ENCODE results near the gene GRIN2D. TPM values are rescaled to one million over a fixed set of nuclear protein-coding genes. Genes with fewer than 3 reads are reported as not detected.

The GRIN2D gene
- total RNA-seq, 1 experiment from 2014 or later, result 23.0 TPM

DNA sequence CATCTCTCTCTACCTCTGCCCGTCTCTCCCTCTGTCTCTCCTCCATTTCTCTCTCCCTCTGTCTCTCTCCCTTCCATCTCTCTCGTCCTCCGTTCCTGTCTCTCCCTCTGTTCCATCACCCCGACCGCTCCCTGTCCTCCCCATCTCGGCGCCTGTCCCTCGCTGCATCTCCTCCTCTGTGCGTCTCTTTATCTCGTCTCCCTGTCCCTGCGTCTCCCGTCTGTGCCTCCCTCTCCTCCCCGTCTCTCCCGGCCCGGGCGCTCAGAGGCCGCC lies 4.6 kb downstream of the GRIN2D start (continued):
- TF ChIP-seq ZNF512 (CRISPR knock-in tag; IDR thresholded peaks at IDR 0.05; ENCODE audit: borderline replicate concordance), result no peak
- TF ChIP-seq, protein P1, sequence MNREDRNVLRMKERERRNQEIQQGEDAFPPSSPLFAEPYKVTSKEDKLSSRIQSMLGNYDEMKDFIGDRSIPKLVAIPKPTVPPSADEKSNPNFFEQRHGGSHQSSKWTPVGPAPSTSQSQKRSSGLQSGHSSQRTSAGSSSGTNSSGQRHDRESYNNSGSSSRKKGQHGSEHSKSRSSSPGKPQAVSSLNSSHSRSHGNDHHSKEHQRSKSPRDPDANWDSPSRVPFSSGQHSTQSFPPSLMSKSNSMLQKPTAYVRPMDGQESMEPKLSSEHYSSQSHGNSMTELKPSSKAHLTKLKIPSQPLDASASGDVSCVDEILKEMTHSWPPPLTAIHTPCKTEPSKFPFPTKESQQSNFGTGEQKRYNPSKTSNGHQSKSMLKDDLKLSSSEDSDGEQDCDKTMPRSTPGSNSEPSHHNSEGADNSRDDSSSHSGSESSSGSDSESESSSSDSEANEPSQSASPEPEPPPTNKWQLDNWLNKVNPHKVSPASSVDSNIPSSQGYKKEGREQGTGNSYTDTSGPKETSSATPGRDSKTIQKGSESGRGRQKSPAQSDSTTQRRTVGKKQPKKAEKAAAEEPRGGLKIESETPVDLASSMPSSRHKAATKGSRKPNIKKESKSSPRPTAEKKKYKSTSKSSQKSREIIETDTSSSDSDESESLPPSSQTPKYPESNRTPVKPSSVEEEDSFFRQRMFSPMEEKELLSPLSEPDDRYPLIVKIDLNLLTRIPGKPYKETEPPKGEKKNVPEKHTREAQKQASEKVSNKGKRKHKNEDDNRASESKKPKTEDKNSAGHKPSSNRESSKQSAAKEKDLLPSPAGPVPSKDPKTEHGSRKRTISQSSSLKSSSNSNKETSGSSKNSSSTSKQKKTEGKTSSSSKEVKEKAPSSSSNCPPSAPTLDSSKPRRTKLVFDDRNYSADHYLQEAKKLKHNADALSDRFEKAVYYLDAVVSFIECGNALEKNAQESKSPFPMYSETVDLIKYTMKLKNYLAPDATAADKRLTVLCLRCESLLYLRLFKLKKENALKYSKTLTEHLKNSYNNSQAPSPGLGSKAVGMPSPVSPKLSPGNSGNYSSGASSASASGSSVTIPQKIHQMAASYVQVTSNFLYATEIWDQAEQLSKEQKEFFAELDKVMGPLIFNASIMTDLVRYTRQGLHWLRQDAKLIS (CRISPR knock-in tag; IDR thresholded peaks at IDR 0.05; ENCODE audit: borderline replicate concordance), result no peak
- no peak for TF ChIP-seq ZBTB43 (CRISPR knock-in tag; IDR thresholded peaks at IDR 0.05)
- no peak for TF ChIP-seq USF2 (CRISPR knock-in tag; IDR thresholded peaks at IDR 0.05)
- no peak for TF ChIP-seq NR2C2 (CRISPR knock-in tag; IDR thresholded peaks at IDR 0.05)
- TF ChIP-seq, protein P2, sequence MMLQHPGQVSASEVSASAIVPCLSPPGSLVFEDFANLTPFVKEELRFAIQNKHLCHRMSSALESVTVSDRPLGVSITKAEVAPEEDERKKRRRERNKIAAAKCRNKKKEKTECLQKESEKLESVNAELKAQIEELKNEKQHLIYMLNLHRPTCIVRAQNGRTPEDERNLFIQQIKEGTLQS (CRISPR knock-in tag; conservative IDR thresholded peaks at IDR 0.05), result no peak

- Mint-ChIP-seq H3K36me3 (no peaks in the 10 kb centered on the region), H3K27ac (peak overlapping the region; percentile 100), H3K9me3 (no peaks in the 10 kb centered on the region), H3K27me3 (ENCODE audit: low read depth) (peaks cover 44% of the 10 kb centered on the region), H3K4me1 (peaks cover 72% of the 10 kb centered on the region), H3K4me3 (peak overlapping the region; percentile 73)
- CTCF ChIA-PET, result interaction anchor here (0.6 to 1.4 kb wide), 3 partner anchors 16 to 46 kb away, joined by 3 to 5 read pairs (median 3); no protein-coding TSS in a partner anchor
- POLR2A ChIA-PET, result interaction anchor here (0.6 to 1.5 kb wide), 4 partner anchors 16 to 534 kb away, joined by 3 to 5 read pairs (median 3); no protein-coding TSS in a partner anchor
- ATAC-seq (peak; percentile 74), DNase-seq (ENCODE audit: low spot score) (peak; percentile 98)
- TF ChIP-seq ZNF281 (CRISPR knock-in tag; IDR thresholded peaks at IDR 0.05) (0 out of 2 replicates have a peak, but pooled peaks have one; percentile 30), TP53 (CRISPR knock-in tag; IDR thresholded peaks at IDR 0.05) (no peak), ESRRA (CRISPR knock-in tag; IDR thresholded peaks at IDR 0.05; ENCODE audit: borderline replicate concordance) (peak; percentile 89), ETV6 (CRISPR knock-in tag; IDR thresholded peaks at IDR 0.05) (peak; percentile 62; the same call in 1 of the 2 replicates), SP1 (CRISPR knock-in tag; conservative IDR thresholded peaks at IDR 0.05) (peak; percentile 88), ZNF232 (CRISPR knock-in tag; IDR thresholded peaks at IDR 0.05) (0 out of 2 replicates have a peak, but pooled peaks have one; percentile 74), IRF2 (CRISPR knock-in tag; IDR thresholded peaks at IDR 0.05; ENCODE audit: borderline replicate concordance, low read depth) (no peak), ZNF219 (CRISPR knock-in tag; IDR thresholded peaks at IDR 0.05; ENCODE audit: borderline replicate concordance) (no peak)
- TF ChIP-seq, protein P3, sequence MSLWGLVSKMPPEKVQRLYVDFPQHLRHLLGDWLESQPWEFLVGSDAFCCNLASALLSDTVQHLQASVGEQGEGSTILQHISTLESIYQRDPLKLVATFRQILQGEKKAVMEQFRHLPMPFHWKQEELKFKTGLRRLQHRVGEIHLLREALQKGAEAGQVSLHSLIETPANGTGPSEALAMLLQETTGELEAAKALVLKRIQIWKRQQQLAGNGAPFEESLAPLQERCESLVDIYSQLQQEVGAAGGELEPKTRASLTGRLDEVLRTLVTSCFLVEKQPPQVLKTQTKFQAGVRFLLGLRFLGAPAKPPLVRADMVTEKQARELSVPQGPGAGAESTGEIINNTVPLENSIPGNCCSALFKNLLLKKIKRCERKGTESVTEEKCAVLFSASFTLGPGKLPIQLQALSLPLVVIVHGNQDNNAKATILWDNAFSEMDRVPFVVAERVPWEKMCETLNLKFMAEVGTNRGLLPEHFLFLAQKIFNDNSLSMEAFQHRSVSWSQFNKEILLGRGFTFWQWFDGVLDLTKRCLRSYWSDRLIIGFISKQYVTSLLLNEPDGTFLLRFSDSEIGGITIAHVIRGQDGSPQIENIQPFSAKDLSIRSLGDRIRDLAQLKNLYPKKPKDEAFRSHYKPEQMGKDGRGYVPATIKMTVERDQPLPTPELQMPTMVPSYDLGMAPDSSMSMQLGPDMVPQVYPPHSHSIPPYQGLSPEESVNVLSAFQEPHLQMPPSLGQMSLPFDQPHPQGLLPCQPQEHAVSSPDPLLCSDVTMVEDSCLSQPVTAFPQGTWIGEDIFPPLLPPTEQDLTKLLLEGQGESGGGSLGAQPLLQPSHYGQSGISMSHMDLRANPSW (CRISPR knock-in tag; conservative IDR thresholded peaks at IDR 0.05; ENCODE audit: low read depth), result no peak
- TF ChIP-seq, protein P4, sequence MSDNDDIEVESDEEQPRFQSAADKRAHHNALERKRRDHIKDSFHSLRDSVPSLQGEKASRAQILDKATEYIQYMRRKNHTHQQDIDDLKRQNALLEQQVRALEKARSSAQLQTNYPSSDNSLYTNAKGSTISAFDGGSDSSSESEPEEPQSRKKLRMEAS (CRISPR knock-in tag; IDR thresholded peaks at IDR 0.05), result peak; percentile 91; the same call in 1 of the 2 replicates
- TF ChIP-seq, protein P5, sequence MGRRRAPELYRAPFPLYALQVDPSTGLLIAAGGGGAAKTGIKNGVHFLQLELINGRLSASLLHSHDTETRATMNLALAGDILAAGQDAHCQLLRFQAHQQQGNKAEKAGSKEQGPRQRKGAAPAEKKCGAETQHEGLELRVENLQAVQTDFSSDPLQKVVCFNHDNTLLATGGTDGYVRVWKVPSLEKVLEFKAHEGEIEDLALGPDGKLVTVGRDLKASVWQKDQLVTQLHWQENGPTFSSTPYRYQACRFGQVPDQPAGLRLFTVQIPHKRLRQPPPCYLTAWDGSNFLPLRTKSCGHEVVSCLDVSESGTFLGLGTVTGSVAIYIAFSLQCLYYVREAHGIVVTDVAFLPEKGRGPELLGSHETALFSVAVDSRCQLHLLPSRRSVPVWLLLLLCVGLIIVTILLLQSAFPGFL (CRISPR knock-in tag; IDR thresholded peaks at IDR 0.05; ENCODE audit: borderline replicate concordance), result no peak
Observed at GRCh38 chr19:48398375-48399235, 5.1 kb downstream of the GRIN2D start.
